Measurements from ENCODE around the gene UBE2V1. TPM values are rescaled to one million over a fixed set of nuclear protein-coding genes. Genes with fewer than 3 reads are reported as not detected.
A peak's percentile ranks its signal among the peaks of the same experiment; 100 is the strongest.

UBE2V1 gene
- total and polyA plus RNA-seq, 2 of the 13 experiments (the other 11 are each of a cell fraction or from before 2014, with no cell fraction given) = 81.3 to 132 TPM

GRCh38 chr20:50101281-50101680 lies 11.7 kb downstream of the UBE2V1 start:
- H3K79me2 ChIP-seq (ENCODE audit: insufficient read depth, low read length) = peaks cover 90% of the 10 kb centered on the region
- no peaks in the 10 kb centered on the region for H3K27me3 ChIP-seq (ENCODE audit: control insufficient read depth in 1 of 2, insufficient read depth in 2 of 2, low read length in 2 of 2)
- ChIA-PET CTCF (ENCODE audit: low intra/inter-chr PET ratio, low total read pairs) (interaction anchor here (0.5 kb wide), 1 partner anchor 10 kb away, joined by 3 read pairs; no protein-coding TSS in a partner anchor), POLR2A (interaction anchor here (1.2 to 2.7 kb wide), 2 partner anchors 12 to 14 kb away, joined by 3 to 8 read pairs; no protein-coding TSS in a partner anchor)
- no peaks in the 10 kb centered on the region for H3K9me3 ChIP-seq (ENCODE audit: low read length)
- no peak overlapping the region for H2AFZ ChIP-seq (ENCODE audit: low read length)
- intact Hi-C loops (cut with micrococcal nuclease; ENCODE audit: unreplicated experiment) (no loop called here), in situ Hi-C loops (cut with HindIII; ENCODE audit: extremely low pct_ligation_motif_present, low pct_unique_long_range_greater_than_20kb) (no loop called here)
- DNase-seq (ENCODE audit: low spot score) = no peak
- WGBS (ENCODE audit: low lambda C conversion rate) = 69% methylated on average over 2 of the region's 2 CpGs
- H3K9ac ChIP-seq (ENCODE audit: insufficient read depth, low read depth, low read length) = no peak overlapping the region
- BruUV-seq (replicated peaks) = no TSS peak
- FAIRE-seq = no peak
- TF ChIP-seq GZF1 (CRISPR knock-in tag; IDR thresholded peaks at IDR 0.05) = no peak
- TF ChIP-seq CEBPG (CRISPR knock-in tag; IDR thresholded peaks at IDR 0.05) = peak; percentile 90
- peak; percentile 84 for TF ChIP-seq CEBPB (IDR thresholded peaks at IDR 0.05; ENCODE audit: borderline replicate concordance, low read depth, low read length)
- TF ChIP-seq ZNF362 (CRISPR knock-in tag; IDR thresholded peaks at IDR 0.05; ENCODE audit: borderline replicate concordance) = peak; percentile 58; the same call in 1 of the 2 replicates
- peaks cover 53% of the 10 kb centered on the region for H4K20me1 ChIP-seq (ENCODE audit: insufficient read depth, low read length)
- H3K36me3 ChIP-seq (replicated peaks in 1 of 2; ENCODE audit: control insufficient read depth in 1 of 2, insufficient read depth in 2 of 2, low read length in 2 of 2) = peaks cover 19 to 38% of the 10 kb centered on the region in 2 experiments
- H3K4me2 ChIP-seq (ENCODE audit: low read depth, low read length) = no peak overlapping the region
- no peak overlapping the region for H3K27ac ChIP-seq (ENCODE audit: extremely low read length, insufficient read depth, low read length)
- peaks cover 34% of the 10 kb centered on the region for H3K4me1 ChIP-seq (ENCODE audit: insufficient read depth, low read length)
- ATAC-seq = peak; percentile 38; the same call in 2 of the 3 replicates
- no peak overlapping the region for H3K4me3 ChIP-seq (replicated peaks in 1 of 3; ENCODE audit: insufficient read depth in 1 of 3, low read depth in 2 of 3, low read length in 3 of 3)

- peaks cover 50% of the 10 kb centered on the region for H4K20me1 ChIP-seq (ENCODE audit: insufficient read depth, low read length)
- no peak overlapping the region for H3K4me3 ChIP-seq (replicated peaks in 1 of 3; ENCODE audit: insufficient read depth in 1 of 3, low read depth in 2 of 3, low read length in 3 of 3)
- intact Hi-C loops (cut with micrococcal nuclease; ENCODE audit: unreplicated experiment) = no loop called here
- CTCF ChIA-PET (ENCODE audit: low intra/inter-chr PET ratio, low total read pairs) = interaction anchor here (0.5 to 0.6 kb wide), 2 partner anchors 10 to 369 kb away, joined by 3 read pairs; no protein-coding TSS in a partner anchor
- no peak overlapping the region for H3K4me2 ChIP-seq (ENCODE audit: low read depth, low read length)
- ATAC-seq (no peak), FAIRE-seq (no peak), DNase-seq (ENCODE audit: low spot score) (no peak)
- H3K27me3 ChIP-seq (ENCODE audit: control insufficient read depth in 1 of 2, insufficient read depth in 2 of 2, low read length in 2 of 2) = no peaks in the 10 kb centered on the region
- BruUV-seq (replicated peaks) = no TSS peak
- H3K9me3 ChIP-seq (ENCODE audit: low read length) = no peaks in the 10 kb centered on the region
- peaks cover 90% of the 10 kb centered on the region for H3K79me2 ChIP-seq (ENCODE audit: insufficient read depth, low read length)
- TF ChIP-seq CERS6 (CRISPR knock-in tag; IDR thresholded peaks at IDR 0.05) (no peak), ZBTB8A (CRISPR knock-in tag; IDR thresholded peaks at IDR 0.05; ENCODE audit: borderline replicate concordance, low read depth) (0 out of 2 replicates have a peak, but pooled peaks have one; percentile 37)
- H3K9ac ChIP-seq (ENCODE audit: insufficient read depth, low read depth, low read length) = no peak overlapping the region
- POLR2A ChIA-PET = interaction anchor here (2.7 kb wide), 1 partner anchor 15 kb away, joined by 8 read pairs; no protein-coding TSS in a partner anchor
- H3K36me3 ChIP-seq (replicated peaks in 1 of 2; ENCODE audit: control insufficient read depth in 1 of 2, insufficient read depth in 2 of 2, low read length in 2 of 2) = peaks cover 25 to 45% of the 10 kb centered on the region in 2 experiments
- H3K27ac ChIP-seq (ENCODE audit: extremely low read length, insufficient read depth, low read length) = no peak overlapping the region
- in situ Hi-C loops (cut with HindIII; ENCODE audit: extremely low pct_ligation_motif_present, low pct_unique_long_range_greater_than_20kb) = no loop called here
- H2AFZ ChIP-seq (ENCODE audit: low read length) = no peak overlapping the region
- H3K4me1 ChIP-seq (ENCODE audit: insufficient read depth, low read length) = peaks cover 32% of the 10 kb centered on the region
Observed at GRCh38 chr20:50100552-50100951, 12.4 kb downstream of the UBE2V1 start.
